ENCODE measurements around the gene VPS13D.

Gene VPS13D

GRCh38 chr1:12437629-12438028 is 207.8 kb downstream of the VPS13D start:
- Histone ChIP-seq H3K27me3 (ENCODE audit: insufficient read depth, low read depth) (no peaks in the 10 kb centered on the region), H4K20me1 (ENCODE audit: insufficient read depth) (no peaks in the 10 kb centered on the region), H3K9ac (no peak overlapping the region), H2AFZ (ENCODE audit: low read depth) (no peak overlapping the region), H3K79me2 (ENCODE audit: insufficient read depth, low read depth) (no peaks in the 10 kb centered on the region), H3K4me3 (IDR thresholded peaks at IDR 0.05; ENCODE audit: insufficient read depth, low read depth, low read length) (no peak overlapping the region), H3K4me2 (no peak overlapping the region), H3K4me1 (ENCODE audit: low read depth, poor library complexity, severe bottlenecking) (peaks cover 62% of the 10 kb centered on the region), H3K27ac (no peak overlapping the region), H3K36me3 (ENCODE audit: insufficient read depth) (no peaks in the 10 kb centered on the region)
- no peak for TF ChIP-seq CTCF (conservative IDR thresholded peaks at IDR 0.05; ENCODE audit: low read depth, low read length)

- H4K20me1 ChIP-seq (ENCODE audit: insufficient read depth), result no peaks in the 10 kb centered on the region
- no peak overlapping the region for H2AFZ ChIP-seq (ENCODE audit: low read depth)
- H3K4me1 ChIP-seq (ENCODE audit: low read depth, poor library complexity, severe bottlenecking), result peaks cover 54% of the 10 kb centered on the region
- H3K4me3 ChIP-seq (IDR thresholded peaks at IDR 0.05; ENCODE audit: insufficient read depth, low read depth, low read length), result no peak overlapping the region
- no peak overlapping the region for H3K9ac ChIP-seq
- H3K4me2 ChIP-seq, result no peak overlapping the region
- TF ChIP-seq CTCF (conservative IDR thresholded peaks at IDR 0.05; ENCODE audit: low read depth, low read length), result no peak
- no peaks in the 10 kb centered on the region for H3K79me2 ChIP-seq (ENCODE audit: insufficient read depth, low read depth)
- H3K36me3 ChIP-seq (ENCODE audit: insufficient read depth), result no peaks in the 10 kb centered on the region
- H3K27me3 ChIP-seq (ENCODE audit: insufficient read depth, low read depth), result no peaks in the 10 kb centered on the region
- no peak overlapping the region for H3K27ac ChIP-seq
These were observed 208.6 kb downstream of the VPS13D start for GRCh38 chr1:12438349-12438924.

GRCh38 chr1:12439073-12439472 is 209.2 kb downstream of the VPS13D start:
- no peak overlapping the region for H2AFZ ChIP-seq (ENCODE audit: low read depth)
- no peak overlapping the region for H3K4me3 ChIP-seq (IDR thresholded peaks at IDR 0.05; ENCODE audit: insufficient read depth, low read depth, low read length)
- no peaks in the 10 kb centered on the region for H3K27me3 ChIP-seq (ENCODE audit: insufficient read depth, low read depth)
- H3K4me1 ChIP-seq (ENCODE audit: low read depth, poor library complexity, severe bottlenecking), result peaks cover 47% of the 10 kb centered on the region
- H3K4me2 ChIP-seq, result no peak overlapping the region
- H3K36me3 ChIP-seq (ENCODE audit: insufficient read depth), result no peaks in the 10 kb centered on the region
- H3K27ac ChIP-seq, result no peak overlapping the region
- H4K20me1 ChIP-seq (ENCODE audit: insufficient read depth), result no peaks in the 10 kb centered on the region
- no peak for TF ChIP-seq CTCF (conservative IDR thresholded peaks at IDR 0.05; ENCODE audit: low read depth, low read length)
- H3K9ac ChIP-seq, result no peak overlapping the region
- H3K79me2 ChIP-seq (ENCODE audit: insufficient read depth, low read depth), result no peaks in the 10 kb centered on the region

DNA sequence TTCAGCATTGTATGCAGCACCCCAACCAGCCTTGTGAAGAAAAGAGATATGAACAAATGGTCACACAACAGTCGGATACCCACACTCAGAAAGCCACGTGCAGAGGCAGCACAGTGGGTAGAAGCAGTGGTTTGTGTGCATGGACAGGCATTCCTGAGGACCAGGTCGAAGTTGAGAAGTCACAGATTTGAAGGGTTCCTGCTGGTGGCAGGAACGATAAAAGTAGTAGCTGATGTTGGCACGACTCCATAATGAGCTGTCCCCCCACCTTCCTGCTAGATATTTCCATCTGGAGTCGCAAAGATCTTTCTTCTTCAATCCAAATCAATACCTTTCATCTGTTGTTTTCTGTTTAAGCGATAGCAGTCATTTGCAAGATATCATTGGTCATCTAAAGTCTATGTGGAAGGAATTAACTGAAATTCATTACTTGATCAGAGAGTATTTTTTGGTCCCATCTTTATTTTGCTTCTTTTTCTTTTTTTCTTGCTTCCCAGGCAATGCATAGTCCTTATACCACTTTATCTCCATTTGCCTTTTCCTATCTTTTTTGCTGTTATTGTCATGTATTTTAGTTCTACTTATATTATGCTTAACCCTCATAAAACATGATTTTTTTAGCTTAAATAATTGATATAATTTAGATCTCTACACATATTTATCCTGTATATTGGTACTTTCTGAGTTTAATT is 211.7 kb downstream of the VPS13D start:
- Histone ChIP-seq H3K4me3 (IDR thresholded peaks at IDR 0.05; ENCODE audit: insufficient read depth, low read depth, low read length) (no peak overlapping the region), H2AFZ (ENCODE audit: low read depth) (no peak overlapping the region), H3K4me1 (ENCODE audit: low read depth, poor library complexity, severe bottlenecking) (peaks cover 22% of the 10 kb centered on the region), H3K27me3 (ENCODE audit: insufficient read depth, low read depth) (no peaks in the 10 kb centered on the region; the same call in 1 of the 2 replicates), H3K4me2 (no peak overlapping the region), H3K9ac (no peak overlapping the region), H3K79me2 (ENCODE audit: insufficient read depth, low read depth) (no peaks in the 10 kb centered on the region), H3K27ac (no peak overlapping the region), H3K36me3 (ENCODE audit: insufficient read depth) (no peaks in the 10 kb centered on the region), H4K20me1 (ENCODE audit: insufficient read depth) (no peaks in the 10 kb centered on the region)
- no peak for TF ChIP-seq CTCF (conservative IDR thresholded peaks at IDR 0.05; ENCODE audit: low read depth, low read length)
